ENCODE data around the gene QARS1.

The QARS1 gene

GRCh38 chr3:49054344-49054862 lies 50.2 kb downstream of the QARS1 start:
- H3K36me3 ChIP-seq (ENCODE audit: control insufficient read depth, insufficient read depth, low read length), result peaks cover 84% of the 10 kb centered on the region

GRCh38 chr3:49053543-49053942 lies 51.0 kb downstream of the QARS1 start:
- Histone ChIP-seq H3K4me3 (ENCODE audit: extremely low read depth, insufficient read depth, low read length, poor library complexity, severe bottlenecking) (no peak overlapping the region), H3K4me1 (ENCODE audit: control insufficient read depth, insufficient read depth, low read length, poor library complexity, severe bottlenecking) (no peaks in the 10 kb centered on the region), H3K27ac (ENCODE audit: low read depth, low read length, severe bottlenecking) (no peak overlapping the region), H3K36me3 (ENCODE audit: control insufficient read depth, insufficient read depth, low read length) (peaks cover 90% of the 10 kb centered on the region), H3K9me3 (ENCODE audit: control insufficient read depth, low read length) (no peaks in the 10 kb centered on the region)
- 100% methylated on average over 1 of the region's 1 CpG; no CpG with 5 or more reads in 1 of the 2 experiments for WGBS, 2 experiments (ENCODE audit: insufficient coverage in 2 of 2)

More at GRCh38 chr3:49054344-49054862, 50.2 kb downstream of the QARS1 start:
- no CpG with 5 or more reads among the region's 2 CpGs for WGBS, 2 experiments (ENCODE audit: insufficient coverage in 2 of 2)
- H3K4me1 ChIP-seq (ENCODE audit: control insufficient read depth, insufficient read depth, low read length, poor library complexity, severe bottlenecking), result no peaks in the 10 kb centered on the region
- H3K4me3 ChIP-seq (ENCODE audit: extremely low read depth, insufficient read depth, low read length, poor library complexity, severe bottlenecking), result no peak overlapping the region
- no peak overlapping the region for H3K27ac ChIP-seq (ENCODE audit: low read depth, low read length, severe bottlenecking)
- H3K9me3 ChIP-seq (ENCODE audit: control insufficient read depth, low read length), result no peaks in the 10 kb centered on the region
